Measurements from ENCODE around the gene NOC2L.

NOC2L gene

DNA sequence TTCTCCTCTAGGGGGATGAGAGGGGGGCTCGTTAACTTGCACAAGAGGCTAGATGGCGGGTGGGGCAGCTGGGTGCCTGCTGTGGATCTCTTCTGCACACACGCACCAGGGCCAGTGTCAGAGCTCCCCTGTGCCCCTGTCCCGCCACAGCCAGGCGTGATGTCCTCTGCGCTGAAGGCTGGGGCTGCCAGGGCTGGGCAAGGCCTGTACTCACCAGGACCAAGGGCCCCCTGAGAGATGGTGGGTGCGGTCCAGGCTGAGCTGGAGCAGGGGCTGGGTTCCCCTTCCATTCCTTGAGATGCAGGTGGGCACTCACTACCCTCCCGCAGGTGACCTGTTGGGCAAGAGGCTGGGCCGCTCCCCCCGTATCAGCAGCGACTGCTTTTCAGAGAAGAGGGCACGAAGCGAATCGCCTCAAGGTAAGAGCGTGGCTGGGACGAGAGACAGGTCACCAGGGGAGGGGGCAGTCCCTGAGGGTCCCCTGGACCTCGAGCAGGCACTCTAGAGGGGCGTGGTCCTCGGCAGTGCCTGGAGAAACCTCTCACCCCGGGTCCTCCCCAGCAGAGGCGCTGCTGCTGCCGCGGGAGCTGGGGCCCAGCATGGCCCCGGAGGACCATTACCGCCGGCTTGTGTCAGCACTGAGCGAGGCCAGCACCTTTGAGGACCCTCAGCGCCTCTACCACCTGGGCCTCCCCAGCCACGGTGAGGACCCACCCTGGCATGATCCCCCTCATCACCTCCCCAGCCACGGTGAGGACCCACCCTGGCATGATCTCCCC lies 20.2 kb downstream of the NOC2L start:
- Histone ChIP-seq H3K4me3 (IDR thresholded peaks at IDR 0.05; ENCODE audit: insufficient read depth, low read depth, low read length) (no peak overlapping the region), H3K4me2 (0 out of 2 replicates have a peak overlapping the region, but pooled peaks have one; percentile 60), H3K36me3 (ENCODE audit: insufficient read depth) (no peaks in the 10 kb centered on the region), H2AFZ (ENCODE audit: low read depth) (no peak overlapping the region), H4K20me1 (ENCODE audit: insufficient read depth) (no peaks in the 10 kb centered on the region), H3K4me1 (ENCODE audit: low read depth, poor library complexity, severe bottlenecking) (peaks cover 45% of the 10 kb centered on the region), H3K9ac (no peak overlapping the region), H3K27ac (no peak overlapping the region), H3K27me3 (ENCODE audit: insufficient read depth, low read depth) (peaks cover 72% of the 10 kb centered on the region), H3K79me2 (ENCODE audit: insufficient read depth, low read depth) (no peaks in the 10 kb centered on the region)
- TF ChIP-seq CTCF (conservative IDR thresholded peaks at IDR 0.05; ENCODE audit: low read depth, low read length): no peak

- Histone ChIP-seq H3K79me2 (ENCODE audit: insufficient read depth, low read depth) (no peaks in the 10 kb centered on the region), H3K27me3 (ENCODE audit: insufficient read depth, low read depth) (peaks cover 77% of the 10 kb centered on the region), H3K9ac (no peak overlapping the region), H3K36me3 (ENCODE audit: insufficient read depth) (no peaks in the 10 kb centered on the region), H3K4me3 (IDR thresholded peaks at IDR 0.05; ENCODE audit: insufficient read depth, low read depth, low read length) (no peak overlapping the region), H2AFZ (ENCODE audit: low read depth) (no peak overlapping the region), H3K4me2 (no peak overlapping the region), H3K27ac (no peak overlapping the region), H4K20me1 (ENCODE audit: insufficient read depth) (no peaks in the 10 kb centered on the region), H3K4me1 (ENCODE audit: low read depth, poor library complexity, severe bottlenecking) (peaks cover 38% of the 10 kb centered on the region)
- no peak for TF ChIP-seq CTCF (conservative IDR thresholded peaks at IDR 0.05; ENCODE audit: low read depth, low read length)
Observed at GRCh38 chr1:938088-938683, 20.9 kb downstream of the NOC2L start.

GRCh38 chr1:937521-937920 lies 21.5 kb downstream of the NOC2L start:
- no peak overlapping the region for H3K27ac ChIP-seq
- peaks cover 31% of the 10 kb centered on the region for H3K4me1 ChIP-seq (ENCODE audit: low read depth, poor library complexity, severe bottlenecking)
- no peaks in the 10 kb centered on the region for H3K79me2 ChIP-seq (ENCODE audit: insufficient read depth, low read depth)
- peaks cover 77% of the 10 kb centered on the region for H3K27me3 ChIP-seq (ENCODE audit: insufficient read depth, low read depth)
- no peaks in the 10 kb centered on the region for H4K20me1 ChIP-seq (ENCODE audit: insufficient read depth)
- no peak overlapping the region for H2AFZ ChIP-seq (ENCODE audit: low read depth)
- H3K4me2 ChIP-seq: no peak overlapping the region
- H3K9ac ChIP-seq: no peak overlapping the region
- TF ChIP-seq CTCF (conservative IDR thresholded peaks at IDR 0.05; ENCODE audit: low read depth, low read length): no peak
- H3K36me3 ChIP-seq (ENCODE audit: insufficient read depth): no peaks in the 10 kb centered on the region
- H3K4me3 ChIP-seq (IDR thresholded peaks at IDR 0.05; ENCODE audit: insufficient read depth, low read depth, low read length): no peak overlapping the region

GRCh38 chr1:936348-937264 lies 22.4 kb downstream of the NOC2L start:
- Histone ChIP-seq H3K4me3 (IDR thresholded peaks at IDR 0.05; ENCODE audit: insufficient read depth, low read depth, low read length) (no peak overlapping the region), H3K9ac (no peak overlapping the region), H3K4me2 (no peak overlapping the region), H3K27ac (no peak overlapping the region), H3K79me2 (ENCODE audit: insufficient read depth, low read depth) (no peaks in the 10 kb centered on the region), H3K27me3 (ENCODE audit: insufficient read depth, low read depth) (peaks cover 78% of the 10 kb centered on the region), H3K36me3 (ENCODE audit: insufficient read depth) (no peaks in the 10 kb centered on the region), H2AFZ (ENCODE audit: low read depth) (no peak overlapping the region), H4K20me1 (ENCODE audit: insufficient read depth) (no peaks in the 10 kb centered on the region), H3K4me1 (ENCODE audit: low read depth, poor library complexity, severe bottlenecking) (peaks cover 24% of the 10 kb centered on the region)
- no peak for TF ChIP-seq CTCF (conservative IDR thresholded peaks at IDR 0.05; ENCODE audit: low read depth, low read length)

Data from KMS-11 (cell line).